Endothelial cell of umbilical vein (primary cell): Measurements from ENCODE around the gene RFC2. TPM values are rescaled to one million over a fixed set of nuclear protein-coding genes. Genes with fewer than 3 reads are reported as not detected.

Experiments
- BruUV-seq: library from RNA; stranded (reverse); fragments of 400-500 nt; replicated peaks from 2 replicates; lab custom pipeline; 2021; lab: Mats Ljungman, UMichigan
- CTCF ChIA-PET: fragments of 300-600, 350-600 bp; sonication (Branson Sonifier 250); formaldehyde crosslinking; loops from one replicate; lab custom pipeline; 2021; ENCODE audit warnings: antibody characterized with exemption, inconsistent platforms; lab: Charles Lee
- POLR2A ChIA-PET: fragments of 300-600, 350-600 bp; sonication (Branson Sonifier 250); formaldehyde crosslinking; loops from one replicate; lab custom pipeline; 2021; ENCODE audit warnings: antibody characterized with exemption, inconsistent platforms; lab: Charles Lee
- DNase-seq: peaks from one replicate; pipeline ENCODE4 v3.0.0-alpha.2; 2011; ENCODE audit warnings: low read depth, low spot score
- FAIRE-seq: peaks from 2 replicates; lab custom pipeline; 2011; peaks lifted over from hg19 to GRCh38; lab: Jason Lieb, UNC
- H2AFZ ChIP-seq: 2 replicates; pipeline ENCODE4 v1.6.0; 2012; ENCODE audit warnings: low read depth, low read length, control low read depth, inconsistent platforms
- H3K27ac ChIP-seq: 2 replicates; pipeline ENCODE4 v1.5.1; 2011; ENCODE audit warnings: low read depth, mild to moderate bottlenecking, control low read depth, low read length, moderate library complexity; ENCODE audit not compliant: insufficient read depth
- H3K27me3 ChIP-seq, 2 experiments: 2 replicates each; pipeline versions ENCODE4 v1.6.0 to v1.6.1; 2011; ENCODE audit warnings: low read length in 2 of 2, mixed read lengths in 1 of 2; ENCODE audit not compliant: control insufficient read depth in 2 of 2, insufficient read depth in 2 of 2
- H3K36me3 ChIP-seq, 2 experiments: 2 replicates in 1 of 2; 3 replicates in 1 of 2; pipeline ENCODE4 v1.5.1; 2011; ENCODE audit warnings: low read length in 2 of 2, mild to moderate bottlenecking in 1 of 2, moderate library complexity in 1 of 2; ENCODE audit not compliant: control insufficient read depth in 2 of 2, insufficient read depth in 2 of 2; ENCODE audit errors: extremely low read depth in 1 of 2
- H3K4me1 ChIP-seq: 3 replicates; pipeline ENCODE4 v1.5.1; 2011; ENCODE audit warnings: mild to moderate bottlenecking, low read length; ENCODE audit not compliant: control insufficient read depth, insufficient read depth; ENCODE audit errors: extremely low read depth
- H3K4me2 ChIP-seq: 2 replicates; pipeline ENCODE4 v1.6.1; 2011; ENCODE audit warnings: low read length, control low read depth, mixed read lengths; ENCODE audit not compliant: insufficient read depth
- H3K4me3 ChIP-seq, 3 experiments: fragments of 200-600 bp in 1 of 3; sonication (generic), shearing (Covaris generic) in 1 of 3; replicated peaks in 1 of 3; 2 replicates each; pipeline ENCODE4 v1.5.1; 2011 to 2016; ENCODE audit warnings: control low read depth in 3 of 3, low read length in 3 of 3, mild to moderate bottlenecking in 2 of 3, inconsistent platforms in 1 of 3, low read depth in 1 of 3, moderate library complexity in 1 of 3; ENCODE audit not compliant: insufficient read depth in 1 of 3
- H3K79me2 ChIP-seq: 2 replicates; pipeline ENCODE4 v1.6.0; 2012; ENCODE audit warnings: low read length, inconsistent platforms; ENCODE audit not compliant: control insufficient read depth, insufficient read depth
- H3K9ac ChIP-seq: replicated peaks from 2 replicates; pipeline ENCODE3; 2011; ENCODE audit warnings: low read length, control low read depth; ENCODE audit not compliant: insufficient read depth; ENCODE audit errors: extremely low read depth
- H3K9me1 ChIP-seq: replicated peaks from 3 replicates; pipeline ENCODE4 v1.6.0; 2011; ENCODE audit warnings: mild to moderate bottlenecking, low read length; ENCODE audit not compliant: control insufficient read depth, insufficient read depth; ENCODE audit errors: extremely low read depth
- H3K9me3 ChIP-seq: replicated peaks from 2 replicates; pipeline ENCODE4 v1.5.1; 2012; ENCODE audit warnings: low read length, inconsistent platforms; ENCODE audit not compliant: control insufficient read depth, insufficient read depth
- H4K20me1 ChIP-seq: replicated peaks from 2 replicates; pipeline ENCODE3; 2011; ENCODE audit warnings: mild to moderate bottlenecking, low read length; ENCODE audit not compliant: control insufficient read depth, insufficient read depth; ENCODE audit errors: extremely low read depth
- CTCF ChIP-seq, 2 donors: IDR thresholded peaks; 1 replicate in 1 of 2; 2 replicates in 1 of 2; pipeline ENCODE4 v1.5.1; 2011; ENCODE audit warnings: low read length in 2 of 2, mild to moderate bottlenecking in 2 of 2, moderate library complexity in 2 of 2, control low read depth in 1 of 2, inconsistent platforms in 1 of 2, low read depth in 1 of 2; ENCODE audit not compliant: insufficient read depth in 1 of 2; ENCODE audit errors: extremely low read depth in 1 of 2
- EZH2 ChIP-seq: IDR thresholded peaks from 2 replicates; pipeline ENCODE4 v1.6.1; 2012; ENCODE audit warnings: borderline replicate concordance, low read depth, mild to moderate bottlenecking, moderate library complexity, low read length, inconsistent platforms; ENCODE audit not compliant: severe bottlenecking
- FOS ChIP-seq: IDR thresholded peaks from 2 replicates; pipeline ENCODE4 v1.6.1; 2011; ENCODE audit warnings: mild to moderate bottlenecking, low read length, moderate library complexity, borderline replicate concordance; ENCODE audit not compliant: insufficient read depth
- GATA2 ChIP-seq: IDR thresholded peaks from 2 replicates; pipeline ENCODE4 v1.7.0; 2011; ENCODE audit warnings: low read depth, mild to moderate bottlenecking, moderate library complexity, mixed read lengths, low read length; ENCODE audit not compliant: insufficient read length, insufficient read depth
- JUN ChIP-seq: IDR thresholded peaks from 2 replicates; pipeline ENCODE4 v1.6.1; 2011; ENCODE audit warnings: borderline replicate concordance, low read depth; ENCODE audit not compliant: insufficient read length, insufficient read depth
- MAX ChIP-seq: IDR thresholded peaks from 2 replicates; pipeline ENCODE4 v1.6.1; 2011; ENCODE audit not compliant: insufficient read depth, insufficient read length
- MYC ChIP-seq: IDR thresholded peaks from one replicate; pipeline ENCODE4 v1.6.1; 2011; ENCODE audit warnings: mild to moderate bottlenecking, low read depth, low read length
- POLR2A ChIP-seq: IDR thresholded peaks from 2 replicates; pipeline ENCODE4 v1.6.1; 2012; ENCODE audit warnings: low read depth, mild to moderate bottlenecking, control low read depth, low read length
- POLR2AphosphoS5 ChIP-seq: IDR thresholded peaks from 2 replicates; pipeline ENCODE4 v1.6.1; 2012; ENCODE audit warnings: low read depth, mild to moderate bottlenecking, control low read depth, low read length, moderate library complexity; ENCODE audit not compliant: insufficient read depth
- dilution Hi-C: fragments of 300-500 bp; cut with MboI; formaldehyde crosslinking; loops from one replicate; pipeline ENCODE4 v1.15.0; 2019; ENCODE audit warnings: low sequenced_read_pairs; ENCODE audit not compliant: extremely low pct_ligation_motif_present
- intact Hi-C: fragments of 100-400 bp; cut with micrococcal nuclease; formaldehyde crosslinking; loops from one replicate; pipeline ENCODE4 v1.10.0; 2022
- polyA plus RNA-seq, 4 experiments: library from polyadenylated mRNA; depleted of rRNA in 3 of 4; stranded (reverse) in 3 of 4; unstranded in 1 of 4; fragments of >200 nt; gene quantifications; 2 replicates each; pipeline versions ENCODE4 v1.2.1 to v1.2.3, GENCODE V29; 2011 to 2012; ENCODE audit warnings: missing spikeins in 1 of 4
- total RNA-seq: library from RNA; stranded (reverse); gene quantifications from 2 replicates; pipeline ENCODE4 v1.2.3, GENCODE V29; 2021

The RFC2 gene
- total and polyA plus RNA-seq, 2 donors (not counting 3 experiments of a cell fraction or from before 2014, with no cell fraction given), result 24.4 to 44.3 TPM

- intact Hi-C loops (loop anchor here (1.0 to 10.0 kb wide), 4 partner anchors 9 to 177 kb away; partner anchors contain the start of gene RFC2), dilution Hi-C loops (no loop called here)
- FAIRE-seq (no peak), DNase-seq (peak; percentile 40)
- H3K4me2 ChIP-seq, result no peak overlapping the region
- peak overlapping the region; percentile 34 for H2AFZ ChIP-seq
- no peaks in the 10 kb centered on the region for H3K79me2 ChIP-seq
- POLR2A ChIA-PET, result no interaction called here
- H3K36me3 ChIP-seq, result no peaks in the 10 kb centered on the region
- no peaks in the 10 kb centered on the region for H3K9me1 ChIP-seq
- TF ChIP-seq EZH2, result no peak
- TF ChIP-seq FOS, result no peak
- TF ChIP-seq CTCF (IDR thresholded peaks at IDR 0.05; ENCODE audit: extremely low read depth in 1 of 2, insufficient read depth in 1 of 2, low read depth in 1 of 2, low read length in 2 of 2), result no peak
- no peak for TF ChIP-seq JUN
- TF ChIP-seq MYC, result no peak
- no peak for TF ChIP-seq MAX
- TF ChIP-seq POLR2AphosphoS5, result no peak
- TF ChIP-seq GATA2, result no peak
- TF ChIP-seq POLR2A, result no peak
- H3K27ac ChIP-seq, result peak overlapping the region; percentile 88
- CTCF ChIA-PET, result interaction anchor here (3.6 kb wide), 1 partner anchor 16 kb away, joined by 22 read pairs; the partner anchor contains the start of gene CLIP2
- no TSS peak for BruUV-seq
- H3K27me3 ChIP-seq, result no peaks in the 10 kb centered on the region
- no peaks in the 10 kb centered on the region for H3K9me3 ChIP-seq
- no peaks in the 10 kb centered on the region for H4K20me1 ChIP-seq
- H3K9ac ChIP-seq, result peak overlapping the region; percentile 28
- H3K4me3 ChIP-seq, result no peak overlapping the region
- H3K4me1 ChIP-seq, result peaks cover 16% of the 10 kb centered on the region
Observed at GRCh38 chr7:74271742-74272141, 17.5 kb upstream of the RFC2 start.
